ENCODE measurements around the gene TNRC18.

Gene TNRC18

DNA sequence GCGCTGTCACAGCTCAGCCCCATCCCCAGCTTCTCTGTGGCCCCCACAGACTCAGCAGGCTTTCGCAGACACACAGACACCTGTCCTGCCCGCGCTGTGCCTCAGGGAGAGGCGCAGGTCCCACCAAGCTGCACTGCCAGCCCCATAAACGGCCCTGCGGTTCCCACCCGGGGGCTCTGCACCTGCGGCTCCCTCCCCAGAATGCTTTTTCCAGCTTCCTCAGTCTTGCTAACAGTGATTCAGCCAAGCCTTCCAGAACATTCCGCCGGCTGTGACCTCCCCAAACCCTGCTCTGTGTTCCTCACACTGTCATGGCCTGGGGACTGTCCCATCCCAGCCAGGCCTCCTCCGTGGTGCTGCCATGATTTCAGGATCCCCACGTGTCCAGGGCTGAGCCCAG, 27.8 kb upstream of the TNRC18 start:
- DNase-seq = no peak

GRCh38 chr7:5450549-5451327, 27.1 kb upstream of the TNRC18 start:
- DNase-seq = peak; percentile 62

- no peak for DNase-seq
These were observed 24.9 kb upstream of the TNRC18 start for GRCh38 chr7:5448378-5449037.

GRCh38 chr7:5445981-5446594, 22.5 kb upstream of the TNRC18 start:
- no peak for DNase-seq

- DNase-seq = no peak
These were observed 20.0 kb upstream of the TNRC18 start for GRCh38 chr7:5443678-5444077.

- no peak for DNase-seq
These were observed 19.2 kb upstream of the TNRC18 start for GRCh38 chr7:5442757-5443305.

DNA sequence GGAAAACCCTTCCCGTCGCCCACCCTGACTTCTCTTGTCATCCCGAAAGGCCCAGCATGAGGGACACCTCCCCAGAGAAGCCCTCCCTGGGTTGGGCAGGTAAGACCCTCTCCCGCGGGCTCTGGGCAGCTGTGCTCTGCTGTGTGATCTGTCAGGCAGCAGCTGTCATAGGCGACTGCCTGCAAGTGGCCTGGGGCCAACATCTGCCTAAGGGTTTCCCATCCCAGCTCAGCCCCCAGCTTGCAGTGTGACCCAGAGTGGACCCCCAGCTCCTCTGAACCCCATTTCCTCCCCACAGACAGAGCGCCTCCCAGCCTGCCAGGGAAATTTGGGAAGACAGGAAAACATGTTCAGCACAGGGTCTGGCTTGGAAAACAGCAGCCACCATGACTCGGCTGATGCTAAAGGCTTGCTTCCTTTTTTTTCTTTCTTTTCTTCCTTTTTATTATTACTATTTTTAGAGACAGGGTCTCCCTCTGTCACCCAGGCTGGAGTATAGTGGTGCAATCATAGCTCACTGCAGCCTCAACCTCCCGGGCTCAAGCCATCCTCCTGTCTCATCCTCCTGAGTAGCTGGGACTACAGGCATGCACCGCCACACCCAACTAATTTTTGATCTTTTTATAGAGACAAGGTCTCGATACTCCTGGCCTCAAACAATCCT, 18.3 kb upstream of the TNRC18 start:
- no peak for DNase-seq

GRCh38 chr7:5439572-5440496, 16.2 kb upstream of the TNRC18 start:
- DNase-seq = no peak

DNA sequence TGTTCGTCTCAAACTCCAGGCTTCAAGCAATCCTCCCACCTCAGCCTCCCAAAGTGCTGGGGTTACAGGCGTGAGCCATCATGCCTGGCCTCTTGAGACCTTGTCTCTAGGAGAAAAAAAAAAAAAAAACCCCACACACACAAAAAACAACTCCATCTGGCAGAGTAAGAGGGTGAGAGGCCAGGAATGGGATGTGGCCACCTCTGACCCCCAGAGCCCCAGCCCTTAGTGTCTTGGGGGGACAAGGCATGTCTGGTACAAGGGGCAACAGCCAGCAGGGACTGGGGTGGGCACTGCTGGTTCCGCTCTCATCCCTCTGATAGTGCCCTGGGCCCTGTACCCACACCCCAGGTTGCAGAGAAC, 15.6 kb upstream of the TNRC18 start:
- DNase-seq = no peak

GRCh38 chr7:5437987-5438386, 14.4 kb upstream of the TNRC18 start:
- no peak for DNase-seq

DNA sequence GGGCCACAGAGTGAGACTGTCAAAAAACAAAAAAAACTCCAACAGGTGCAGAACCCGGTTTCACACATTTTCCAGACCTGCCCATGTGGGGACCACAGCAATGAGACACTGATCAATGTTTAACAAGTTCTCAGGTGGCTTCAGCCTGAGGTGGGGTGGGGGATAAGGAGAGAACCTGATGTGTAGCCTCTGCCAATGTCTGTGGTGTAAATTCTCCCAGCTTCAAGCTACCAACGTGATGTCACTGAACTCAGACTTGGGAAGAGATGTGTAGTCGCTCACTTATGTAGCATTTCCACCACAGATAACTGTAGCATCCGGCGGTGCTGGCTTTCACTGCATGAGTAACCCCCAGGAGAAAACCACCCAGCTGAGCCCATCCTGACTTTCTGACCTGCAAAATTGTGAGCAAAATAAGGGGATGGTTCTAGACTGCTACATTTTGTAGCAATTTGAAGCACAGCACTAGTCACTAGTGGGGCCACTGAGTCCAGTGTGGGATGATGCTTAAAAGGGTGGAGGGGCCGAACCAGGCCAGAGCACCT, 13.8 kb upstream of the TNRC18 start:
- DNase-seq = no peak

- no peak for DNase-seq
These were observed 12.5 kb upstream of the TNRC18 start for GRCh38 chr7:5436003-5436678.

DNA sequence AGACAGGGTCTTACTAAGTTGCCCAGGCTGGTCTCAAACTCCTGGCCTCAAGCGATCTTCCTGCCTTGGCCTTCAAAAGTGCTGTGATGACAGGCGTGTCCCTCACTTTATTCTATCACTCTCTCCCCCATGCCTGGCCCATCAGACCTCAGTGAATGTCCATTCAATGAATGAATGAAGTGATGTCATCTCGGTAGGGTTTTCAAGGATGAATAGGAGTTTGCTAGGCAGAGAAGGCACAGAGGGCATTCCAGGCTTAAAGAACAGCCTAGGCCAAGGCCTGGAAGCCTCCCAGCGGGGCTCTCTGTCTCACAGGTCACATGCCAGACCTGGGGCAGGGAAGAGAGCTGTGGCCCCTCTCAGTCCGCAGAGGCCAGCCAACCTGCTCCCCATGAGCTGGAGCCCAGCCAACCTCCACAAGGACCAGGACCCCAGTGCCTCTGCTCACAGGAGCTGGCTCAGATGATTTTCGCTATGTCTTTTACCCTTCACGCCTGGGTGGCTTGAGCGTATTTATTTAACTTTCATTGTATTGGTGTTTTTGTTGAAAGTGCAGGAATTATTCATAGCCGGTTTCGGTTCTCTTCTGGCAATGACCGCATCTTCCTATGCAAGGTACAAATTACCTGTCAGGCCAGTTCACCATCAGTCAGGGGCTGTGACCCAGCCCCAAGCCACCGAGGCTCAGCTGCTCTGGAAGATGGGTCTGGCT, 11.8 kb upstream of the TNRC18 start:
- no peak for DNase-seq

DNA sequence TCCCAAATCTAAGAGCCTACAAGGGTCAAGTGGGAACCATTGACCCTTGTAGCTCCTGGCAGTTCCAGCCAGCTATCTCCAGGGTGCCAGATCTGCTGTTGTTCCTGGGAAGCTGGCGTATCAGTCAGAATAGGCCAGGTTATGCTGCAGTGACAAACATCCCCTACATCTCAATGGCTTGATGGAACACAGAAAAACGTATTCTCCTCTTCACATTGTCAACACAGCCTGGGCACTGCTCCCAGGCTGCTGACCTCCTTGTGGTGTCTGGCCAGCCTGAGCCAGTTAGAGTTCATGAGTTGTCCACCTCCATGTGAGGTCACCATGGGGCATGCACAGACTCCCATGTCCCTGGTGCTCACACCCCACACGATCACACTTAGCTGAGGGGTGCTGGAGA, 9.5 kb upstream of the TNRC18 start:
- no peak for DNase-seq

GRCh38 chr7:5432691-5433090, 9.1 kb upstream of the TNRC18 start:
- DNase-seq = no peak

- no peak for DNase-seq
These were observed 8.0 kb upstream of the TNRC18 start for GRCh38 chr7:5431560-5432015.

- no peak for DNase-seq
These were observed 6.9 kb upstream of the TNRC18 start for GRCh38 chr7:5430612-5430947.

GRCh38 chr7:5429857-5430611, 6.4 kb upstream of the TNRC18 start:
- no peak for DNase-seq

GRCh38 chr7:5429253-5429856, 5.7 kb upstream of the TNRC18 start:
- no peak for DNase-seq
